ENCODE results near the gene GLUD1.
A peak's percentile ranks its signal among the peaks of the same experiment; 100 is the strongest.

Gene GLUD1

DNA sequence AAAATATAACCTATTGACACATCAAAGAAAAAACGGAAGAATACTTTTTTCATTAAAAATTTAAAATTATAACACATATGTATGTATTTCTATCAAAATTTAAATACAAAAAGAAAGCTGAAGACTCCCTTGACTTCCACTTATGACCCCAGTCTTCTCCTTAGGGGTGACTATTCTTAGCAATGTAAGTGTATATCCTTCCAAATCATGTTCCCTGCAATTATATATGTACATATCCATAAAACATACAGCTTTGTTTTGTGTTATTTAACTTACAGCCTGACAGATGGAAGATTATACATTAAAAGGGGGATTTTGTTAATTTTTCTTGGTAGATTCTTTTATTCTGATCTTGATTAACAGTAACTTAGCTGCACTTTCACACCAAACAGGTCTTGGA, 9.1 kb downstream of the GLUD1 start:
- TF ChIP-seq, protein P1, sequence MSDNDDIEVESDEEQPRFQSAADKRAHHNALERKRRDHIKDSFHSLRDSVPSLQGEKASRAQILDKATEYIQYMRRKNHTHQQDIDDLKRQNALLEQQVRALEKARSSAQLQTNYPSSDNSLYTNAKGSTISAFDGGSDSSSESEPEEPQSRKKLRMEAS (IDR thresholded peaks at IDR 0.05): no peak
- TF ChIP-seq USF1 (IDR thresholded peaks at IDR 0.05) (no peak), FOXM1 (IDR thresholded peaks at IDR 0.05; ENCODE audit: borderline replicate concordance, low read depth) (no peak), TCF12 (IDR thresholded peaks at IDR 0.05; ENCODE audit: low read depth) (no peak), RAD21 (IDR thresholded peaks at IDR 0.05; ENCODE audit: low read depth) (no peak), ZBTB7A (IDR thresholded peaks at IDR 0.05; ENCODE audit: low read depth) (no peak), YY1 (IDR thresholded peaks at IDR 0.05; ENCODE audit: low read depth) (no peak), EP300 (IDR thresholded peaks at IDR 0.05; ENCODE audit: borderline replicate concordance) (no peak), CREB1 (IDR thresholded peaks at IDR 0.05; ENCODE audit: low read depth) (no peak), TAF1 (IDR thresholded peaks at IDR 0.05; ENCODE audit: low read depth) (no peak), CEBPB (IDR thresholded peaks at IDR 0.05) (no peak), EGR1 (IDR thresholded peaks at IDR 0.05) (no peak), NFIC (IDR thresholded peaks at IDR 0.05) (no peak), TEAD4 (IDR thresholded peaks at IDR 0.05) (no peak)
- TF ChIP-seq, protein P2, sequence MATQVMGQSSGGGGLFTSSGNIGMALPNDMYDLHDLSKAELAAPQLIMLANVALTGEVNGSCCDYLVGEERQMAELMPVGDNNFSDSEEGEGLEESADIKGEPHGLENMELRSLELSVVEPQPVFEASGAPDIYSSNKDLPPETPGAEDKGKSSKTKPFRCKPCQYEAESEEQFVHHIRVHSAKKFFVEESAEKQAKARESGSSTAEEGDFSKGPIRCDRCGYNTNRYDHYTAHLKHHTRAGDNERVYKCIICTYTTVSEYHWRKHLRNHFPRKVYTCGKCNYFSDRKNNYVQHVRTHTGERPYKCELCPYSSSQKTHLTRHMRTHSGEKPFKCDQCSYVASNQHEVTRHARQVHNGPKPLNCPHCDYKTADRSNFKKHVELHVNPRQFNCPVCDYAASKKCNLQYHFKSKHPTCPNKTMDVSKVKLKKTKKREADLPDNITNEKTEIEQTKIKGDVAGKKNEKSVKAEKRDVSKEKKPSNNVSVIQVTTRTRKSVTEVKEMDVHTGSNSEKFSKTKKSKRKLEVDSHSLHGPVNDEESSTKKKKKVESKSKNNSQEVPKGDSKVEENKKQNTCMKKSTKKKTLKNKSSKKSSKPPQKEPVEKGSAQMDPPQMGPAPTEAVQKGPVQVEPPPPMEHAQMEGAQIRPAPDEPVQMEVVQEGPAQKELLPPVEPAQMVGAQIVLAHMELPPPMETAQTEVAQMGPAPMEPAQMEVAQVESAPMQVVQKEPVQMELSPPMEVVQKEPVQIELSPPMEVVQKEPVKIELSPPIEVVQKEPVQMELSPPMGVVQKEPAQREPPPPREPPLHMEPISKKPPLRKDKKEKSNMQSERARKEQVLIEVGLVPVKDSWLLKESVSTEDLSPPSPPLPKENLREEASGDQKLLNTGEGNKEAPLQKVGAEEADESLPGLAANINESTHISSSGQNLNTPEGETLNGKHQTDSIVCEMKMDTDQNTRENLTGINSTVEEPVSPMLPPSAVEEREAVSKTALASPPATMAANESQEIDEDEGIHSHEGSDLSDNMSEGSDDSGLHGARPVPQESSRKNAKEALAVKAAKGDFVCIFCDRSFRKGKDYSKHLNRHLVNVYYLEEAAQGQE (IDR thresholded peaks at IDR 0.05; ENCODE audit: low read depth): no peak

DNA sequence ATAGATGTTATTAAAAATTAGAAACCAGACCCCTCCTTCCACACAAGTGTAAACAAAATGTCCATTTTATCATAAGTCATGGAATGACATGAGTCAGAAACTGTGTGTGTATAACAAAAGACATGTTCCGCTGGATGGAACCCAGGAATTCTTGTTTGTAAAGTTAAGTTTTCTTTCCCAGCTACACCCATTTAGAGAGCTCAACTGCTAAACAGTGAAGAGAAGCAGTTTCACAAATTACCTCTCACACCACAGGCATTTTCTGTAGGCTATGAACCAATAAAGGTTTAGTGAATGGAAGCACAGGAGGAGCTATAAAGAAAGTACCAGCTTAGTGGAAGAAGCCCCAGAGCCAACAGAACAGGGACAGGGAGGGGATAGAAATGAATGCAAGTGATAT, 12.4 kb downstream of the GLUD1 start:
- TF ChIP-seq, protein P1 (IDR thresholded peaks at IDR 0.05): peak; percentile 27; the same call in 1 of the 2 replicates
- TF ChIP-seq RAD21 (IDR thresholded peaks at IDR 0.05; ENCODE audit: low read depth): 0 out of 2 replicates have a peak, but pooled peaks have one; percentile 11
- TF ChIP-seq EP300 (IDR thresholded peaks at IDR 0.05; ENCODE audit: borderline replicate concordance): peak; percentile 46; the same call in 1 of the 2 replicates
- peak; percentile 70 for TF ChIP-seq TEAD4 (IDR thresholded peaks at IDR 0.05)
- peak; percentile 36; the same call in 1 of the 2 replicates for TF ChIP-seq FOXM1 (IDR thresholded peaks at IDR 0.05; ENCODE audit: borderline replicate concordance, low read depth)

GRCh38 chr10:87079106-87079836, 15.4 kb downstream of the GLUD1 start:
- TF ChIP-seq, protein P2 (IDR thresholded peaks at IDR 0.05; ENCODE audit: low read depth): no peak
- no peak for TF ChIP-seq FOXM1 (IDR thresholded peaks at IDR 0.05; ENCODE audit: borderline replicate concordance, low read depth)
- no peak for TF ChIP-seq EGR1 (IDR thresholded peaks at IDR 0.05)
- TF ChIP-seq NFIC (IDR thresholded peaks at IDR 0.05): peak; percentile 47; the same call in 1 of the 2 replicates

DNA sequence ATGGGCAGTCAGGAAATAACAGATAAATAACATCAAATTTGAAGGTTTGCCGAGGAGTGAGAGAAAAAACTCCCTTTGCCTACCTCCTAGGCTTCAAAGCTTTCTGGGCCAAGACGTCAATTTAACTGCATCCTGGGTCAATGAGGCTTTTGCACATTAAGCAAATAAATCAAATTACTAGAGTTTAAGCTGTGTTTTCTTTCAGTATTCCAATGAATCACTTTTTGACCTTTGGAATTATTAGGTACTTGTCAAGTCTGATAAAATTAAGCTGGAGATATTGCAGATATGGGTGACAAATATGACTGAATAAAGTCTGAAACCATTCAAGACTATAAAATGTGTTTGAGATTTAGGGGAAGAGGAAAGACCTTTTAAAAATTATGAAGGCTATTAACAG, 22.2 kb downstream of the GLUD1 start:
- TF ChIP-seq, protein P1 (IDR thresholded peaks at IDR 0.05): no peak
- TF ChIP-seq, protein P2 (IDR thresholded peaks at IDR 0.05; ENCODE audit: low read depth): no peak
- no peak for TF ChIP-seq EGR1 (IDR thresholded peaks at IDR 0.05)
- no peak for TF ChIP-seq RAD21 (IDR thresholded peaks at IDR 0.05; ENCODE audit: low read depth)
- TF ChIP-seq ZBTB7A (IDR thresholded peaks at IDR 0.05; ENCODE audit: low read depth): no peak

DNA sequence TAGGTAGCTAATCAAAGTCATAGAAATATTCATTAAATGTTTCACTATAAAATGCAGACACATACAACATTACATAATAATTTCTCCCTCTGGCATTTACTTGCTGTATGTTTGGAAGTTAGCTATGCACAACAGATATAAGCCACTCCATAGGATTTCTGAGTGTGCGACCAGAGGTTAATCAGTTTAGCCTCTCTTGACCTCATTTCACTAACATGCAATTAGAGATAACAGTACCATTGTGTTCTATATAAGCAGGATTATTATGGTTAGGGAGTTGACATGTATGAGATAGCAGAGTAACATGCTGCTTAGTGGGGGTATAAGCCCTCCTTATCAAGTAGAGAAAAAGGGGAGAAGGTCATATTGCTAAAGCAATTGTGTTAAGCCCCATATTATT, 26.4 kb downstream of the GLUD1 start:
- no peak for TF ChIP-seq USF1 (IDR thresholded peaks at IDR 0.05)
- no peak for TF ChIP-seq EGR1 (IDR thresholded peaks at IDR 0.05)
- no peak for TF ChIP-seq RAD21 (IDR thresholded peaks at IDR 0.05; ENCODE audit: low read depth)
- TF ChIP-seq ZBTB7A (IDR thresholded peaks at IDR 0.05; ENCODE audit: low read depth): no peak
- TF ChIP-seq, protein P2 (IDR thresholded peaks at IDR 0.05; ENCODE audit: low read depth): no peak
- TF ChIP-seq, protein P1 (IDR thresholded peaks at IDR 0.05): no peak
- no peak for TF ChIP-seq NFIC (IDR thresholded peaks at IDR 0.05)
- TF ChIP-seq YY1 (IDR thresholded peaks at IDR 0.05; ENCODE audit: low read depth): no peak
- TF ChIP-seq CEBPB (IDR thresholded peaks at IDR 0.05): no peak
- TF ChIP-seq FOXM1 (IDR thresholded peaks at IDR 0.05; ENCODE audit: borderline replicate concordance, low read depth): no peak
- no peak for TF ChIP-seq EP300 (IDR thresholded peaks at IDR 0.05; ENCODE audit: borderline replicate concordance)
- no peak for TF ChIP-seq TEAD4 (IDR thresholded peaks at IDR 0.05)
- no peak for TF ChIP-seq TAF1 (IDR thresholded peaks at IDR 0.05; ENCODE audit: low read depth)

All from Ishikawa (cell line).